Measurements from ENCODE around the gene SNX4. TPM values are rescaled to one million over a fixed set of nuclear protein-coding genes. Genes with fewer than 3 reads are reported as not detected.
A peak's percentile ranks its signal among the peaks of the same experiment; 100 is the strongest.

The SNX4 gene
- total and polyA plus RNA-seq, 5 donors from 2014 or later: 23.0 to 36.6 (median 26.0) TPM

- no peaks in the 10 kb centered on the region for H3K36me3 ChIP-seq (ENCODE audit: control insufficient read depth, insufficient read depth, low read length)
- no peak overlapping the region for H3K4me3 ChIP-seq (ENCODE audit: low read depth, low read length)
- Mint-ChIP-seq H3K27me3 (no peaks in the 10 kb centered on the region), H3K36me3 (no peaks in the 10 kb centered on the region), H3K4me3 (peak overlapping the region in 1 of 4 donors; percentile 21), H3K4me1 (peaks cover 0 to 5% (median 2%) of the 10 kb centered on the region in 4 donors), H3K9me3 (no peaks in the 10 kb centered on the region), H3K27ac (no peak overlapping the region)
- no peaks in the 10 kb centered on the region for H3K9me3 ChIP-seq (ENCODE audit: control insufficient read depth in 2 of 2, low read length in 2 of 2)
- H3K27me3 ChIP-seq (ENCODE audit: control insufficient read depth, insufficient read depth, low read length): no peaks in the 10 kb centered on the region
- H3K4me1 ChIP-seq (ENCODE audit: control insufficient read depth, insufficient read depth, low read length, poor library complexity, severe bottlenecking): no peaks in the 10 kb centered on the region
- ATAC-seq (ENCODE audit: low read depth in 2 of 2): no peak
- H3K27ac ChIP-seq (ENCODE audit: insufficient read depth, low read length, poor library complexity, severe bottlenecking): no peak overlapping the region
- DNase-seq: no peak
These were observed 84.8 kb downstream of the SNX4 start for GRCh38 chr3:125435231-125435630.

- Mint-ChIP-seq H3K4me1 (peaks cover 0 to 5% (median 2%) of the 10 kb centered on the region in 4 donors), H3K9me3 (no peaks in the 10 kb centered on the region), H3K4me3 (no peak overlapping the region), H3K36me3 (no peaks in the 10 kb centered on the region), H3K27me3 (no peaks in the 10 kb centered on the region), H3K27ac (no peak overlapping the region)
- H3K27ac ChIP-seq (ENCODE audit: insufficient read depth, low read length, poor library complexity, severe bottlenecking): no peak overlapping the region
- no peak for ATAC-seq (ENCODE audit: low read depth in 2 of 2)
- H3K4me3 ChIP-seq (ENCODE audit: low read depth, low read length): no peak overlapping the region
- H3K27me3 ChIP-seq (ENCODE audit: control insufficient read depth, insufficient read depth, low read length): no peaks in the 10 kb centered on the region
- peak in 1 of 3 donors; percentile 9 for DNase-seq
- no peaks in the 10 kb centered on the region for H3K36me3 ChIP-seq (ENCODE audit: control insufficient read depth, insufficient read depth, low read length)
- H3K9me3 ChIP-seq (ENCODE audit: control insufficient read depth in 2 of 2, low read length in 2 of 2): no peaks in the 10 kb centered on the region
- H3K4me1 ChIP-seq (ENCODE audit: control insufficient read depth, insufficient read depth, low read length, poor library complexity, severe bottlenecking): no peaks in the 10 kb centered on the region
These were observed 85.4 kb downstream of the SNX4 start for GRCh38 chr3:125434582-125435011.

- H3K27me3 ChIP-seq (ENCODE audit: control insufficient read depth, insufficient read depth, low read length): no peaks in the 10 kb centered on the region
- no peaks in the 10 kb centered on the region for H3K27me3 Mint-ChIP-seq
- DNase-seq (no peak), ATAC-seq (ENCODE audit: low read depth in 2 of 2) (no peak)
- no peaks in the 10 kb centered on the region for H3K9me3 ChIP-seq (ENCODE audit: control insufficient read depth in 2 of 2, low read length in 2 of 2)
- H3K9me3 Mint-ChIP-seq: no peaks in the 10 kb centered on the region
- no peak overlapping the region for H3K27ac ChIP-seq (ENCODE audit: insufficient read depth, low read length, poor library complexity, severe bottlenecking)
- H3K4me3 Mint-ChIP-seq: no peak overlapping the region
- H3K36me3 Mint-ChIP-seq: no peaks in the 10 kb centered on the region
- H3K4me3 ChIP-seq (ENCODE audit: low read depth, low read length): no peak overlapping the region
- H3K27ac Mint-ChIP-seq: no peak overlapping the region
- no peaks in the 10 kb centered on the region for H3K4me1 ChIP-seq (ENCODE audit: control insufficient read depth, insufficient read depth, low read length, poor library complexity, severe bottlenecking)
- no peaks in the 10 kb centered on the region for H3K36me3 ChIP-seq (ENCODE audit: control insufficient read depth, insufficient read depth, low read length)
- H3K4me1 Mint-ChIP-seq: peaks cover 0 to 5% (median 2%) of the 10 kb centered on the region in 4 donors
These were observed 86.4 kb downstream of the SNX4 start for GRCh38 chr3:125433611-125434041.

- no peak overlapping the region for H3K27ac Mint-ChIP-seq
- H3K27ac ChIP-seq (ENCODE audit: insufficient read depth, low read length, poor library complexity, severe bottlenecking): no peak overlapping the region
- no peak for ATAC-seq (ENCODE audit: low read depth in 2 of 2)
- no peaks in the 10 kb centered on the region for H3K27me3 ChIP-seq (ENCODE audit: control insufficient read depth, insufficient read depth, low read length)
- no peak overlapping the region for H3K4me3 Mint-ChIP-seq
- no peak for DNase-seq
- H3K4me1 Mint-ChIP-seq: peaks cover 0 to 5% (median 2%) of the 10 kb centered on the region in 4 donors
- no peaks in the 10 kb centered on the region for H3K36me3 Mint-ChIP-seq
- no peaks in the 10 kb centered on the region for H3K36me3 ChIP-seq (ENCODE audit: control insufficient read depth, insufficient read depth, low read length)
- H3K4me1 ChIP-seq (ENCODE audit: control insufficient read depth, insufficient read depth, low read length, poor library complexity, severe bottlenecking): no peaks in the 10 kb centered on the region
- no peaks in the 10 kb centered on the region for H3K9me3 Mint-ChIP-seq
- H3K4me3 ChIP-seq (ENCODE audit: low read depth, low read length): no peak overlapping the region
- H3K27me3 Mint-ChIP-seq: no peaks in the 10 kb centered on the region
- H3K9me3 ChIP-seq (ENCODE audit: control insufficient read depth in 2 of 2, low read length in 2 of 2): no peaks in the 10 kb centered on the region
These were observed 86.9 kb downstream of the SNX4 start for GRCh38 chr3:125433091-125433534.

GRCh38 chr3:125431912-125432790 is 87.9 kb downstream of the SNX4 start:
- Histone ChIP-seq H3K9me3 (ENCODE audit: control insufficient read depth in 2 of 2, low read length in 2 of 2) (no peaks in the 10 kb centered on the region), H3K36me3 (ENCODE audit: control insufficient read depth, insufficient read depth, low read length) (no peaks in the 10 kb centered on the region), H3K4me3 (ENCODE audit: low read depth, low read length) (no peak overlapping the region), H3K4me1 (ENCODE audit: control insufficient read depth, insufficient read depth, low read length, poor library complexity, severe bottlenecking) (no peaks in the 10 kb centered on the region), H3K27me3 (ENCODE audit: control insufficient read depth, insufficient read depth, low read length) (no peaks in the 10 kb centered on the region), H3K27ac (ENCODE audit: insufficient read depth, low read length, poor library complexity, severe bottlenecking) (no peak overlapping the region)
- Mint-ChIP-seq H3K27ac (no peak overlapping the region), H3K27me3 (no peaks in the 10 kb centered on the region), H3K4me3 (no peak overlapping the region), H3K4me1 (peaks cover 0 to 5% (median 1%) of the 10 kb centered on the region in 4 donors), H3K9me3 (no peaks in the 10 kb centered on the region), H3K36me3 (no peaks in the 10 kb centered on the region)
- DNase-seq (no peak), ATAC-seq (ENCODE audit: low read depth in 2 of 2) (no peak)

GRCh38 chr3:125431391-125431790 is 88.6 kb downstream of the SNX4 start:
- H3K27me3 Mint-ChIP-seq: no peaks in the 10 kb centered on the region
- ATAC-seq (ENCODE audit: low read depth in 2 of 2) (no peak), DNase-seq (no peak)
- no peaks in the 10 kb centered on the region for H3K9me3 Mint-ChIP-seq
- H3K4me1 ChIP-seq (ENCODE audit: control insufficient read depth, insufficient read depth, low read length, poor library complexity, severe bottlenecking): no peaks in the 10 kb centered on the region
- H3K36me3 Mint-ChIP-seq: no peaks in the 10 kb centered on the region
- H3K4me3 Mint-ChIP-seq: no peak overlapping the region
- H3K27ac Mint-ChIP-seq: no peak overlapping the region
- H3K27me3 ChIP-seq (ENCODE audit: control insufficient read depth, insufficient read depth, low read length): no peaks in the 10 kb centered on the region
- no peak overlapping the region for H3K27ac ChIP-seq (ENCODE audit: insufficient read depth, low read length, poor library complexity, severe bottlenecking)
- no peak overlapping the region for H3K4me3 ChIP-seq (ENCODE audit: low read depth, low read length)
- H3K36me3 ChIP-seq (ENCODE audit: control insufficient read depth, insufficient read depth, low read length): no peaks in the 10 kb centered on the region
- no peaks in the 10 kb centered on the region for H3K9me3 ChIP-seq (ENCODE audit: control insufficient read depth in 2 of 2, low read length in 2 of 2)
- H3K4me1 Mint-ChIP-seq: peaks cover 0 to 5% (median 1%) of the 10 kb centered on the region in 4 donors

GRCh38 chr3:125428216-125428830 is 91.7 kb downstream of the SNX4 start:
- H3K27me3 ChIP-seq (ENCODE audit: control insufficient read depth, insufficient read depth, low read length): no peaks in the 10 kb centered on the region
- H3K9me3 Mint-ChIP-seq: peaks cover 0 to 2% (median 0%) of the 10 kb centered on the region in 7 donors
- H3K36me3 Mint-ChIP-seq: no peaks in the 10 kb centered on the region
- H3K4me1 Mint-ChIP-seq: no peaks in the 10 kb centered on the region
- no peak overlapping the region for H3K27ac ChIP-seq (ENCODE audit: insufficient read depth, low read length, poor library complexity, severe bottlenecking)
- ATAC-seq (ENCODE audit: low read depth in 2 of 2) (no peak), DNase-seq (no peak)
- no peak overlapping the region for H3K4me3 ChIP-seq (ENCODE audit: low read depth, low read length)
- no peaks in the 10 kb centered on the region for H3K9me3 ChIP-seq (ENCODE audit: control insufficient read depth in 2 of 2, low read length in 2 of 2)
- no peaks in the 10 kb centered on the region for H3K27me3 Mint-ChIP-seq
- no peaks in the 10 kb centered on the region for H3K4me1 ChIP-seq (ENCODE audit: control insufficient read depth, insufficient read depth, low read length, poor library complexity, severe bottlenecking)
- H3K27ac Mint-ChIP-seq: no peak overlapping the region
- no peak overlapping the region for H3K4me3 Mint-ChIP-seq
- H3K36me3 ChIP-seq (ENCODE audit: control insufficient read depth, insufficient read depth, low read length): no peaks in the 10 kb centered on the region

Data from CD4-positive, CD25-positive, alpha-beta regulatory T cell (primary cell).